SIG-M5 (cell line): ENCODE measurements around the gene NUP205.

ENCODE experiments used
- DNase-seq: peaks from one replicate; lab custom pipeline; 2025; lab: John Stamatoyannopoulos, UW

Gene NUP205

DNA sequence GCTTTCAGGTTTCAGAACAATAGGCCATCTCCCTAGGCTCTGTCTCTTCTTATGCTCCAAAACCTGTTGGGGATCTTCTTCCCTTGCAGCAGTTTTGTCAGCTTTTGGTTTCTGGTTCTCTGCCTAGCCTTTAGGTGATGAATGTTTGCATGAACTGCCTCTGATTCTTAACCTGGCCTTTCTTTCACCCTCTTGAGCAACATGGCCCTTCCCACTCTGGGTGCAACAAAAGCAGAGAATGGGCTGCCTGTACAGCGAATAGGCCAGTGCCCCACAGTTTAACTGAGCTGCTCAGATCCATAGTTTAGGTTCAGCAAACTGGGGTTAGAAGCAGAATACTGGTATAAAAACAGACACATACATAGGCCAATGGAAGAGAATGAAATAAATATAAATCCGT lies 18.1 kb upstream of the NUP205 start:
- no peak for DNase-seq

DNA sequence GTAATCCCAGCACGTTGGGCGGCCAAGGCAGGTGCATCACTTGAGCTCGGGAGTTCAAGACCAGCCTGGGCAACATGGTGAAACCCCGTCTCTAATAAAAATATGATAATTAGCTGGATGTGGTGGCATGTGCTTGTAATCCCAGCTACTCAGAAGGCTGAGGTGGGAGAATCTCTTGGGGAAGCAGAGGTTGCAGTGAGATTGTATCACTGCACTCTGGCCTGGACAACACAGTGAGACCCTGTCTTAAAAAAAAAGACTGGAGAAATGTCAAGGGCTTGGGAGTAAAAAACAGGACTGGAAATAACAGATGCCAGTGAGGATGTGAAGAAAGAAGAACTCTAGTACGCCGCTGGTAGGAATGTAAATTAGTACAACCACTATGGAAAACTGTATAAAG lies 16.7 kb upstream of the NUP205 start:
- DNase-seq: no peak

DNA sequence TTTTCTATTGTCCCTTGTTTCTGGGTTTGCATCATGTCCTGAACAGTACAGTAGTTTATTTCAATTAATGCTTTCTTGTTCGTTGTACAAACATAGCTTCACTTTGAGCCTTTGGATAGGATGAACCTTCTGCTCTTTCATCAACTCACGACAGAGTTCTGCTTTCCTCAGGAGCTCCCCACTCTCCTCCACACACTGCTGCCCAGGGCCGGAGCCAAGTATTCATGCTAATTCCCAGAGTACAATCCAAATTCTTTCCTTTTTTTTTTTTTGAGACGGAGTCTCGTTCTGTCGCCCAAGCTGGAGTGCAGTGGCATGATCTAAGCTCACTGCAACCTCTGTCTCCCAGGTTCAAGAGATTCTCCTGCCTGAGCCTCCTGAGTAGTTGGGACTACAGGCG lies 7.5 kb upstream of the NUP205 start:
- no peak for DNase-seq

- DNase-seq: no peak
Measured at GRCh38 chr7:135552148-135552547, 5.6 kb upstream of the NUP205 start.

DNA sequence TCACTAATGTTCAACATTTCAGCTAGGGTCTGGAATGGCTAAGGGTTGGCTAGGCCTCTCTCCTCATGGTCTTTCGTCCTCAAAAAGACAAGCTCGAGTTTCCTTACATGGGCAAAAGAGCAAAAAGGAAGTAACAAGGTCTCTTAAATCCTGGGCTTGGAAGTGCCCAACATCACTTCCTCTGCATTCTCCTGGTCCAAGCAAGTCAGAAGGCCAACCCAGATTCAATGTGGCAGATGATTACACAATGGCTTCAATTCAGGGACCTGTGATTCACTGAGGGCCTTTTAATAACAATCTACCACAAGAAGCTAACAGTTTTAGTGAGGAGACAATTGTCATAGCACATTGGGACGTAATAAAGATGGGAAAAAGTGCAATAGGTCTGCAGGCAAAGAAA lies 4.4 kb upstream of the NUP205 start:
- no peak for DNase-seq

GRCh38 chr7:135558337-135558767 lies 635 bp downstream of the NUP205 start:
- DNase-seq: peak; percentile 30

GRCh38 chr7:135558881-135559280 lies 1.2 kb downstream of the NUP205 start:
- DNase-seq: no peak

GRCh38 chr7:135560631-135561030 lies 2.9 kb downstream of the NUP205 start:
- no peak for DNase-seq

GRCh38 chr7:135562720-135563119 lies 5.0 kb downstream of the NUP205 start:
- DNase-seq: no peak

- DNase-seq: no peak
Measured at GRCh38 chr7:135571834-135572233, 14.1 kb downstream of the NUP205 start.

- no peak for DNase-seq
Measured at GRCh38 chr7:135573541-135573940, 15.8 kb downstream of the NUP205 start.

DNA sequence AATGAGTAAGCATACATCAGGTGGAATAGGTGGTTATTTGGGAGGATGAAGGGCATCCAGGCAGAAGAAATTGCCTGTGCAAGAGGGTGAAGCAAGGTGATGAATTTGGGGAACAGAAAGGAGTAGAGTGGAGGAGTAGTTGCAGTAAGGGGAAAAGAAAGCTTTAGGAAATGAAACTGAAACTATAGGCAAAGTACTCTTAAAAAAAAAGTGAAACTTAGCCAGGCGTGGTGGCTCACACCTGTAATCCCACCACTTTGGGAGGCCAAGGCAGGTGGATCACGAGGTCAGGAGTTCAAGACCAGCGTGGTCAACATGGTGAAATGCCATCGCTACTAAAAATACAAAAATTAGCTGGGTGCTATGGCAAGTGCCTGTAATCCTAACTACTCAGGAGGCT lies 17.6 kb downstream of the NUP205 start:
- DNase-seq: no peak

GRCh38 chr7:135578569-135578968 lies 20.9 kb downstream of the NUP205 start:
- DNase-seq: no peak

DNA sequence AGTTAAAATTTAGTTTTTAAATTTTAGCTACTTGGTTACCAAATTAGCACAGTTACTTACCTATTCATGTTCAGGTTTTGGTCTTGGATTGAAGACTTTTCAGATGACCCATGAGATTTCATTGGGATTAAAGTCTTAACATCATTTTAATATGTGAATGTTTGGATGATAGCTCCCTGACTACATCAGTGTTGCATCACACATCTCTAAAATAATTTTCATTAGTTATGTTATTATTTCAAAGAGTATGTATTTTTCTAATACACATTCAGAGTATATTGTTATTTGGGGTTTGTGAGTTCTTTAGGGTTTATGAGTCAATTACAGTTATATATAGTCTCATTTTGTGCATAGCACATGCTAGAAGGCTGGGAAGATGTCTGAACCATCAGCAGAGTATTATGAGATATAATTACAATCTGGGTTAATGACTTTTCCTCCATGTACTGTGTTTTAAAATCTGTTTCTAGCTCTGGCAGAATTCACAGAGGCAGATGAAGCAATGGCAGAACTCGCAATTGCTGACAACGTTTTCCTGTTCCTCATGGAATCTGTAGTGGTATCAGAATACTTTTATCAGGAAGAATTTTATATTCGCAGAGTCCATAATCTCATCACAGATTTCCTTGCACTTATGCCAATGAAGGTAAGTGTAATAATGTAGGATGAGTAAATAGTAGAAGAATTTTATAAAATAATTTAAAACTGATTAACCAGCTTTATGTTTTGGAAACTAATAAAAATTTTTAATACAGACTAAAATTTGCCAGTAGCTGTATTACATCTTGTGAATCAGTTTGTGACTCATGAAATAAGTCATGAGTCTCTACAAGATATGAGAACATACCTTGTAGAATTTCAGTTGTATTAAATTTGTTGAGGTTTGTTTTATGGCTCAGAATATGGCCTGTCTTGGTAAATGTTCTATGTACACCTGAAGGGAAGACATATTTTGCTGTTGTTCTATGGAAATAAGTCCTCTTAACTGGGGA lies 26.9 kb downstream of the NUP205 start:
- no peak for DNase-seq

GRCh38 chr7:135597181-135597925 lies 39.6 kb downstream of the NUP205 start:
- DNase-seq: no peak

GRCh38 chr7:135597926-135598305 lies 40.2 kb downstream of the NUP205 start:
- no peak for DNase-seq

DNA sequence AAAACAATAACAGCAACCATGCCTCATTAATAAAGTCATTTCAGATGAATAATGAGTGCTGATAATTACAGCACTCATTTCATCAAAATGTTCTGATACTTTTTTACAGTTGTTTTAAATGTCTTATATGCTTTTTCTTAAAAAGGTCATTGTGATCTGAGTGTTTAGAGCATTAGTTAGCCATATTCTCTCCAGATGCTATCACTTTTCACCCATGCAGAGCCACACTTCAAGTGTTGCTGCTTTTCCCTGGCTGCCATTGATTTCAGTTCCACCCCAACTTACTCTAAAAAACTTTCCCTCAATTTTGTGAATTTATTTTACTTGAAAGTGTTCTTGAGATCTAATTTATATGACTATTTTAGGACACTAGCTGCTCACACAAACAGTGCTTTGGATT lies 41.8 kb downstream of the NUP205 start:
- no peak for DNase-seq

DNA sequence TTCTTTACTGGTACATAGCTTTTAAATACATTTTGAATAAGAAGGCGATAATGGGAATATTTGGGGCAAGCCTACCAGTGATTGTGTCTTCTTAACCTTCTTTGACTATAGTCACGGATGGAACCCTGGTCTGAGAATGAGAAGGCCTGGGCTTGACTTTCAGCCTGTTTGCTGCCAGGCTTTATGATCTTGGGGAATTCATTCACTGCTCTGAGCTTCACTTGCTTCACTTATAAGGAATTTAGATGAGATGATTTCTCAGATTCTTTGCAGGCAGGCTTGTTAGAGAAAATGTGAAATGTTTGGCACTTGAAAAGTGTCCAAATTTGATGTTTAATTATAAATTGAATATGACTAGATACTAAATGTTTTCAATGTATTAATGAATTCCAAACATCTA lies 42.5 kb downstream of the NUP205 start:
- no peak for DNase-seq

DNA sequence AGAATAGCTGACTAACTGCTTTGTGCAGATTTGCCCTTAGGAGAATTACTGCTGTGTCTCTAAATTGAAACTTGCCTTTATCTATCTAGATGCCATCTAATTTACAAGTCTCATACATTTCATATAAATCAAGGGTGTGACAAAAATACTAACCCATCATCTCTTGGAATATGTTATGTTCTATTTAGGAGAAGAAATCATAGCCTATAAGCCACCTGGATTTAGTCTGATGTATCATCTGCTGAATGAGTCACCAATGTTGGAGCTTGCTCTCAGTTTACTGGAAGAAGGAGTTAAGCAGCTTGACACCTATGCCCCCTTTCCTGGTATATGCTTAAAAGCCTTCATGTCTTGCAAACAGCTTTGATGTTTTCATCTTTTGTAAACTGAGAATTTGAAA lies 43.5 kb downstream of the NUP205 start:
- no peak for DNase-seq

DNA sequence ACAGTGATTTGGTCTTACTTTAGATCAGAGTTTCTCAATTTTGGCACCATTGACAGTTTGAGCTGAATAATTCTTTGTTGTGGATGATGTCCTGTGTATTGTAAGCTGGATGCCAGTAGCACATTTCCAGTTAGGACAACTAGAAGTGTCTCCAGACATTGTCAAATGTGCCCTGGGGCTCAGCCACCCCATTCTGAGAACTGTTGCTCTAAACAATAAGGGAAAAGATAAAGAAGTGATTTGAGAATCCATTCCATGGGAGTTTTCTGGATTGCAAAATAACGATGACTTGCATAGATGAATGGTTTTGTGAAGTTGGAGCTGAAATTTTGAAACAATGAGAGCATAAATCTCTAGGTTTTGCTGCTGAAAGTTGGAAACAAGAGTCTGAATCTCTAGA lies 44.6 kb downstream of the NUP205 start:
- no peak for DNase-seq

- no peak for DNase-seq
Measured at GRCh38 chr7:135616136-135616535, 58.4 kb downstream of the NUP205 start.

DNA sequence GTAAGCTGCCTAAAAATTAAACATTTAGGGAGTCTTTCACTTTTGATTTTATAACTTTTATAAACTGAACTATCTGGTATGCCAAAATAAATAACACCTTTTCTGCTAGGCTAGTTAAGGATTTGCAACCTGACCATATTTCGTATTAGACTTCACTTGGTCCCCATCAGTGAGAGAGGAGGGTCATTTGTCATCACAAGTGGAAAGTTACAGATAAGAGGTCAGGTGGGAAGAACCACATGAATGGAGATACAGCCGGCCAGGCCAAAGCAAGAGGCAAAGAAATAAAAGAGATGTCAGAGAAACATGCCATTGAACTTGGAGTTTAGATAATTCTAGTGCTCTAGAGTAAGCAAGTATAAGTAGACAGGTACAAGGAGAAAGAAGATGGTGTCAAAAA lies 60.1 kb downstream of the NUP205 start:
- no peak for DNase-seq

DNA sequence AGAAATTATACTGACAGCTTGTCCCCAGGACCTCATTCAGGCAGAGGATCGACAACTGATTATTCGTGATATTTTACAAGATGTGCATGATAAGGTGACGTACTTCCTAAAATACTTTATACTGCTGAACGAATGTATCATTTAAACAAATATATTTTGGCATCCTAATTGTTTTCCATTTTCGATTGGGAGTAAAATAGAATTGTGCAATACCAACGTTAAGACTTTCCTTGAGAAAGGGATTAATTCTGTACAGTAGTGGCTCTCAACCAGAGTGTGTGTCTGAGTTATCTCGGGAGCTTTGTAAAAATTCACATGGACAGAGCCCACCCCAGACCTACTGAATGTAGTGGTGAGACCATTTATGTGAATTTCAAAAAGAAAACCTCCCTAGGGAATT lies 60.8 kb downstream of the NUP205 start:
- DNase-seq: no peak
